Kidney (tissue), 14 donors: Measurements from ENCODE around the gene SPAG7. TPM values are rescaled to one million over a fixed set of nuclear protein-coding genes. Genes with fewer than 3 reads are reported as not detected.

Experiments
- DNase-seq, 5 donors: peaks; one replicate each; pipeline ENCODE4 v3.0.0-alpha.2; 2013 to 2020
- FAIRE-seq: peaks from 2 replicates; lab custom pipeline; 2012; peaks lifted over from hg19 to GRCh38; lab: Jason Lieb, UNC
- H3K27ac ChIP-seq, 2 donors: one replicate each; pipeline ENCODE4 v1.7.0; 2013; ENCODE audit warnings: low read depth in 2 of 2, low read length in 2 of 2, inconsistent platforms in 1 of 2
- H3K27me3 ChIP-seq: one replicate; pipeline ENCODE4 v1.7.1; 2013; ENCODE audit warnings: low read length, inconsistent platforms; ENCODE audit not compliant: control insufficient read depth, insufficient read depth
- H3K36me3 ChIP-seq, 3 donors: one replicate each; pipeline versions ENCODE4 v1.7.0 to v1.7.1; 2013; ENCODE audit warnings: low read length in 3 of 3, control low read depth in 1 of 3, inconsistent platforms in 1 of 3; ENCODE audit not compliant: insufficient read depth in 3 of 3, control insufficient read depth in 2 of 3
- H3K4me1 ChIP-seq, 3 donors: one replicate each; pipeline versions ENCODE4 v1.7.0 to v1.7.1; 2013; ENCODE audit warnings: low read length in 3 of 3, inconsistent platforms in 1 of 3, low read depth in 1 of 3; ENCODE audit not compliant: control insufficient read depth in 2 of 3, insufficient read depth in 2 of 3
- H3K4me3 ChIP-seq, 3 donors: one replicate each; pipeline versions ENCODE4 v1.7.0 to v1.8.1; 2013; ENCODE audit warnings: low read length in 3 of 3, control low read depth in 1 of 3, inconsistent platforms in 1 of 3
- H3K9ac ChIP-seq, 3 donors: one replicate each; pipeline versions ENCODE4 v1.7.0 to v1.7.1; 2013; ENCODE audit warnings: low read length in 3 of 3, control low read depth in 1 of 3, inconsistent platforms in 1 of 3
- H3K9me3 ChIP-seq, 3 donors: one replicate each; pipeline versions ENCODE4 v1.7.0 to v1.7.1; 2013; ENCODE audit warnings: low read length in 3 of 3, control low read depth in 1 of 3, inconsistent platforms in 1 of 3; ENCODE audit not compliant: control insufficient read depth in 2 of 3, insufficient read depth in 1 of 3
- intact Hi-C: fragments of 100-400 bp; cut with DNase I; formaldehyde crosslinking; loops from one replicate; pipeline ENCODE4 v1.11.1; 2022
- polyA plus RNA-seq: library from polyadenylated mRNA; stranded (reverse); fragments of 350-450 nt; fragmentation: Illumina TruSeq; extraction: RNeasy Lipid Tissue Mini Kit (QIAGEN cat#74804); gene quantifications from one replicate; pipeline ENCODE4 v1.2.3, GENCODE V29; 2014; ENCODE audit warnings: low read depth, low replicate concordance; ENCODE audit not compliant: insufficient read depth
- total RNA-seq: library from RNA; stranded (reverse); fragmentation: NEBNext Ultra II Directional; extraction: Animal tissue kit (Norgen Biotek cat#: 25700); gene quantifications from one replicate; pipeline ENCODE4 v1.2.1, GENCODE V29; 2021
- TF ChIP-seq, protein P1 (sequence below): IDR thresholded peaks from 3 replicates; pipeline ENCODE4 v1.5.1; 2012; ENCODE audit warnings: mild to moderate bottlenecking, moderate library complexity, borderline replicate concordance; ENCODE audit not compliant: insufficient read depth; ENCODE audit errors: extremely low read depth
- donor health status: control.
- donor health status: control.
- donor health status: control.
- donor health status: control.
- donor health status: control.
- donor health status: DM: yes; HTN: yes; CAD: no.
- donor health status: Normal renal cell carcinoma (clear cell type).

The SPAG7 gene
- total and polyA plus RNA-seq, 2 donors from 2014 or later: 73.6 to 157 TPM

DNA sequence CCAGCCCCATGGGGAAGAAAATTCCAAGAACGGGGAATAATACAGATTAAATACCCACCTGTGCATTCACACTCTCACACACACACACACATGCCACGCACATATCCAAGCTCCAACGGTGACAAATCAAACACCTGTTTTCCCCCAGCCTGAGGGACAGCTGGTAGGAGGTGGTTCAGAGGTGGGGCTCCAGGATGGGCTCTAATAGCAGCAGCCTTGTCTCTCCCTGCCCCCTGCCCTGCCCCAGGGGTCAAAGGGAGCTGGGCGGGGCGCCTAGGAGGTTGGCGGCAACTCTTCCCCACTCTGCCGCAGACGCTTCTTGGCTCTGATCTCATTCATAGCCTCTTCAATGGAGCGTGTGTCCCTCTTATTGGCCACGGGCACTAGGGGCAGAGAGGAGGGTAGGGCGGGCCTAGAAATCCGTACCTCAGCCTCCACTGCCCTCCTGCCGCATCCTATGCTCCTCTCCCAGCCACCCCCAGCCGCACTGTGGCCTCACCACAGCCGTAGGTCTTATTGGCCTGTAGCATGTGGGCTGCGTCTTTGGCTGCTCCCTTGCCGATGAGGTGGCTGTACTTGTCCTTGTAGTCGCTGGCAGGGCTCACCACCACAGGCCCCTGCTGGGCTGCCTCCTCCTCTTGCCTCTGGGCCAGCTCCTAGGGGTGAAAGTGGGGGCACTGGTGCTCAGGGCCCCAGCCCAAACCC lies 8.2 kb downstream of the SPAG7 start:
- peaks cover 2 to 18% (median 10%) of the 10 kb centered on the region in 3 donors for H3K36me3 ChIP-seq
- FAIRE-seq (no peak), DNase-seq (no peak)
- no peak overlapping the region for H3K27ac ChIP-seq
- TF ChIP-seq, protein P1, sequence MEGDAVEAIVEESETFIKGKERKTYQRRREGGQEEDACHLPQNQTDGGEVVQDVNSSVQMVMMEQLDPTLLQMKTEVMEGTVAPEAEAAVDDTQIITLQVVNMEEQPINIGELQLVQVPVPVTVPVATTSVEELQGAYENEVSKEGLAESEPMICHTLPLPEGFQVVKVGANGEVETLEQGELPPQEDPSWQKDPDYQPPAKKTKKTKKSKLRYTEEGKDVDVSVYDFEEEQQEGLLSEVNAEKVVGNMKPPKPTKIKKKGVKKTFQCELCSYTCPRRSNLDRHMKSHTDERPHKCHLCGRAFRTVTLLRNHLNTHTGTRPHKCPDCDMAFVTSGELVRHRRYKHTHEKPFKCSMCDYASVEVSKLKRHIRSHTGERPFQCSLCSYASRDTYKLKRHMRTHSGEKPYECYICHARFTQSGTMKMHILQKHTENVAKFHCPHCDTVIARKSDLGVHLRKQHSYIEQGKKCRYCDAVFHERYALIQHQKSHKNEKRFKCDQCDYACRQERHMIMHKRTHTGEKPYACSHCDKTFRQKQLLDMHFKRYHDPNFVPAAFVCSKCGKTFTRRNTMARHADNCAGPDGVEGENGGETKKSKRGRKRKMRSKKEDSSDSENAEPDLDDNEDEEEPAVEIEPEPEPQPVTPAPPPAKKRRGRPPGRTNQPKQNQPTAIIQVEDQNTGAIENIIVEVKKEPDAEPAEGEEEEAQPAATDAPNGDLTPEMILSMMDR: no peak
- no peaks in the 10 kb centered on the region for H3K9me3 ChIP-seq
- no peaks in the 10 kb centered on the region for H3K4me1 ChIP-seq
- no peaks in the 10 kb centered on the region for H3K27me3 ChIP-seq
- H3K9ac ChIP-seq: no peak overlapping the region
- no peak overlapping the region for H3K4me3 ChIP-seq
- intact Hi-C loops: no loop called here

DNA sequence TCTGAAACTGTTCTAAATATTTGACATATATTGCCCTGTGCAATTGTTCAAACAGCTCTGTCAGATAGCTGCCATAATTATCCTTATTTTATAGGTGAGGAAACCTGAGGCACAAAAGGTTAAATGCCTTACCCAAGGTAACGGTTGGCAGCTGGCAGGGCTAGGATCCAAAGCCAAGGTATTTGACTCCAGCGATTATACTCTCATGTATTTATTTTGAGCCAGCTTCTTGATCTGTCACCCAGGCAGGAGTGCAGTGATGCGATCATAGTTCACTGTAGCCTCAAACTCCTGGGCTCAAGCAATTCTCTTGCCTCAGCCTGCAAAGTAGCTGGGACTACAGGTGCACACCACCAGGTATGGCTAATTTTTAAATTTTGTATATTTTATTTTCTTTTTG lies 9.5 kb downstream of the SPAG7 start:
- H3K27ac ChIP-seq: no peak overlapping the region
- H3K4me1 ChIP-seq: no peaks in the 10 kb centered on the region
- no peaks in the 10 kb centered on the region for H3K9me3 ChIP-seq
- peaks cover 2 to 18% (median 10%) of the 10 kb centered on the region in 3 donors for H3K36me3 ChIP-seq
- H3K27me3 ChIP-seq: no peaks in the 10 kb centered on the region
- intact Hi-C loops: no loop called here
- FAIRE-seq (no peak), DNase-seq (no peak)
- TF ChIP-seq, protein P1: no peak
- H3K4me3 ChIP-seq: no peak overlapping the region
- H3K9ac ChIP-seq: no peak overlapping the region

DNA sequence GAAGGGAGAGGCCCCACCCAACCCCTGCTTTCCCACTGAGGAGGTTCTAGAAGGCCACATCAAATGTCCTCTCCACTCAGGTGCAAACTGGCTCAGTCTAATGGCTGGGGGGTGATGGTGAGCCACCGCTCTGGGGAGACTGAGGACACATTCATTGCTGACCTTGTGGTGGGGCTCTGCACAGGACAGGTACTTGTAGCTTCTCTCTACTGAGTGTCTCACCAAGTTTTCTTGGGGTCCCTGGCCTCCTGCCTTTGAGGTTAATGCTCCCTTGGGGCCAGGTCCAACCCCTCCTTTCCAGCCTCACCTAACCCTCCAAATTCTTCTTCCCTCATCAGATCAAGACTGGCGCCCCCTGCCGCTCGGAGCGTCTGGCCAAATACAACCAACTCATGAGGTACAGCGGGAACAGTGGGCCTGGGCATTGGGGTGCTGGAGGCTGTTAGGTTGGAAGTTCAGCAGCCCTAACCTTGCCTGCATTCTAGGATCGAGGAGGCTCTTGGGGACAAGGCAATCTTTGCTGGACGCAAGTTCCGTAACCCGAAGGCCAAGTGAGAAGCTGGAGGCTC lies 11.0 kb downstream of the SPAG7 start:
- Histone ChIP-seq H3K36me3 (peaks cover 2 to 18% (median 10%) of the 10 kb centered on the region in 3 donors), H3K27ac (no peak overlapping the region), H3K9me3 (no peaks in the 10 kb centered on the region), H3K4me1 (no peaks in the 10 kb centered on the region), H3K27me3 (no peaks in the 10 kb centered on the region), H3K4me3 (no peak overlapping the region), H3K9ac (no peak overlapping the region)
- no peak for FAIRE-seq
- no peak for DNase-seq
- intact Hi-C loops: no loop called here
- TF ChIP-seq, protein P1: no peak
